GM06990 (cell line): ENCODE measurements around the gene NAGS.

Experiments used
- DNase-seq: peaks from one replicate; pipeline ENCODE4 v3.0.0-alpha.2; 2011; ENCODE audit not compliant: insufficient read length; ENCODE audit errors: extremely low read depth
- H3K27me3 ChIP-seq: replicated peaks from 2 replicates; pipeline ENCODE4 v1.6.0; 2011; ENCODE audit warnings: low read length; ENCODE audit not compliant: control insufficient read depth, insufficient read depth
- H3K36me3 ChIP-seq: 2 replicates; pipeline ENCODE4 v1.5.1; 2011; ENCODE audit warnings: low read length; ENCODE audit not compliant: control insufficient read depth, insufficient read depth
- H3K4me3 ChIP-seq: replicated peaks from 2 replicates; pipeline ENCODE4 v1.5.1; 2011; ENCODE audit warnings: low read depth, mild to moderate bottlenecking, control low read depth, low read length
- CTCF ChIP-seq: IDR thresholded peaks from 2 replicates; pipeline ENCODE4 v1.5.1; 2011; ENCODE audit warnings: low read length, control low read depth, mild to moderate bottlenecking, inconsistent platforms; ENCODE audit not compliant: insufficient read depth, poor library complexity, severe bottlenecking

NAGS gene

GRCh38 chr17:43975898-43976297 is 28.5 kb upstream of the NAGS start:
- TF ChIP-seq CTCF: no peak
- H3K36me3 ChIP-seq: no peaks in the 10 kb centered on the region
- H3K27me3 ChIP-seq: no peaks in the 10 kb centered on the region
- no peak for DNase-seq
- no peak overlapping the region for H3K4me3 ChIP-seq

- no peak overlapping the region for H3K4me3 ChIP-seq
Measured at GRCh38 chr17:43976963-43977837, 27.2 kb upstream of the NAGS start.

DNA sequence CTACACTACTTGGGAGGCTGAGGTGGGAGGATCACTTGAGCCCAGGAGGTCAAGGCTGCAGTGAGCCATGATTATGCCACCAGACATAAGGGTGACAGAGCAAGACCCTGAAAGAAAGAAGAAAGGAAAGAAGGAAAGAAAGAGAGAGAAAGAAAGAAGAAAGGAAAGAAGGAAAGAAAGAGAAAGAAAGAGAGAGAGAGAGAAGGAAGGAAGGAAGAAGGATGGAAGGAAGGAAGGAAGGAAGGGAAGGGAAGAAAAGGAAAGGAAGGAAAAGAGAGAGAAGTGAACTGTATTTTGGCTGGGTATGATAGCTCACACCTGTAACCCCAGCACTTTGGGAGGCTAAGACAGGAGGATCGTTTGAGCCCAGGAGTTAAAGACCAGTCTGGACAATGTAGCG is 26.3 kb upstream of the NAGS start:
- Histone ChIP-seq H3K36me3 (no peaks in the 10 kb centered on the region), H3K27me3 (peaks cover 3% of the 10 kb centered on the region; the same call in 1 of the 2 replicates), H3K4me3 (no peak overlapping the region)
- no peak for TF ChIP-seq CTCF
- no peak for DNase-seq

More at GRCh38 chr17:43976963-43977837, 27.2 kb upstream of the NAGS start:
- TF ChIP-seq CTCF: no peak
- DNase-seq: no peak
- peaks cover 1% of the 10 kb centered on the region; the same call in 1 of the 2 replicates for H3K27me3 ChIP-seq
- no peaks in the 10 kb centered on the region for H3K36me3 ChIP-seq

- no peak for TF ChIP-seq CTCF
- Histone ChIP-seq H3K27me3 (peaks cover 4% of the 10 kb centered on the region), H3K36me3 (no peaks in the 10 kb centered on the region), H3K4me3 (no peak overlapping the region)
- DNase-seq: no peak
Measured at GRCh38 chr17:43979011-43979410, 25.4 kb upstream of the NAGS start.

GRCh38 chr17:43979671-43980070 is 24.8 kb upstream of the NAGS start:
- TF ChIP-seq CTCF: no peak
- Histone ChIP-seq H3K36me3 (no peaks in the 10 kb centered on the region), H3K27me3 (peaks cover 4% of the 10 kb centered on the region), H3K4me3 (no peak overlapping the region)
- DNase-seq: no peak
